WTC11 (cell line): ENCODE measurements around the gene WSCD2. TPM values are rescaled to one million over a fixed set of nuclear protein-coding genes. Genes with fewer than 3 reads are reported as not detected.
A peak's percentile ranks its signal among the peaks of the same experiment; 100 is the strongest.

Experiments used
- ATAC-seq: fragments of 200-7000 bp; cut with Tn5 transposase; 2 replicates; pipeline ENCODE4 v1.10.0; 2021; ENCODE audit warnings: mild to moderate bottlenecking, moderate library complexity
- CTCF ChIA-PET: fragments of 300-600 bp; sonication (Branson Sonifier 250); formaldehyde crosslinking; loops from one replicate; lab custom pipeline; 2021; ENCODE audit warnings: antibody characterized with exemption; lab: Charles Lee
- POLR2A ChIA-PET: fragments of 350-600 bp; sonication (Branson Sonifier 250); formaldehyde crosslinking; loops from one replicate; lab custom pipeline; 2021; ENCODE audit warnings: antibody characterized with exemption; lab: Charles Lee
- DNase-seq: peaks from one replicate; pipeline ENCODE4 v3.0.0; 2021; ENCODE audit warnings: low spot score
- H3K27ac Mint-ChIP-seq: 2 replicates; pipeline ENCODE4 v1.8.0; 2021; ENCODE audit warnings: mixed read lengths
- H3K27me3 Mint-ChIP-seq: 2 replicates; pipeline ENCODE4 v1.8.0; 2021; ENCODE audit warnings: low read depth, mild to moderate bottlenecking, moderate library complexity, mixed read lengths
- H3K36me3 Mint-ChIP-seq: 2 replicates; pipeline ENCODE4 v1.8.0; 2021; ENCODE audit warnings: mixed read lengths
- H3K4me1 Mint-ChIP-seq: 2 replicates; pipeline ENCODE4 v1.8.0; 2022; ENCODE audit warnings: mixed read lengths
- H3K4me3 Mint-ChIP-seq: 2 replicates; pipeline ENCODE4 v1.8.0; 2021; ENCODE audit warnings: mild to moderate bottlenecking, moderate library complexity, mixed read lengths
- H3K9me3 Mint-ChIP-seq: 2 replicates; pipeline ENCODE4 v1.8.0; 2021; ENCODE audit warnings: mixed read lengths
- CBFB ChIP-seq: sonication (generic); formaldehyde crosslinking; IDR thresholded peaks from 2 replicates; pipeline ENCODE4 v1.8.1; 2022; ENCODE audit warnings: mild to moderate bottlenecking, low read depth, missing genetic modification reagents
- ESRRA ChIP-seq: sonication (generic); formaldehyde crosslinking; IDR thresholded peaks from 2 replicates; pipeline ENCODE4 v1.8.1; 2022; ENCODE audit warnings: mild to moderate bottlenecking, missing genetic modification reagents, borderline replicate concordance
- FOXJ3 ChIP-seq: sonication (generic); formaldehyde crosslinking; IDR thresholded peaks from 2 replicates; pipeline ENCODE4 v1.9.0; 2021; ENCODE audit warnings: missing genetic modification reagents, mild to moderate bottlenecking, borderline replicate concordance
- GTF2I ChIP-seq: fragments of 250-450 bp; sonication (Bioruptor Pico); conservative IDR thresholded peaks from 2 replicates; pipeline ENCODE4 v1.4.0; 2021; ENCODE audit warnings: mild to moderate bottlenecking
- JAZF1 ChIP-seq: fragments of 250-450 bp; sonication (Bioruptor Pico); IDR thresholded peaks from 2 replicates; pipeline ENCODE4 v1.9.0; 2021; ENCODE audit warnings: moderate library complexity, mild to moderate bottlenecking, inconsistent platforms
- NR1H2 ChIP-seq: sonication (generic); formaldehyde crosslinking; IDR thresholded peaks from 2 replicates; pipeline ENCODE4 v1.9.0; 2021; ENCODE audit warnings: mild to moderate bottlenecking, moderate library complexity, missing genetic modification reagents
- RELA ChIP-seq: sonication (generic); formaldehyde crosslinking; IDR thresholded peaks from 2 replicates; pipeline ENCODE4 v1.8.1; 2022; ENCODE audit warnings: missing genetic modification reagents, mild to moderate bottlenecking, borderline replicate concordance
- ZNF121 ChIP-seq: sonication (generic); formaldehyde crosslinking; IDR thresholded peaks from 2 replicates; pipeline ENCODE4 v1.8.0; 2023; ENCODE audit warnings: missing genetic modification reagents
- ZNF219 ChIP-seq: sonication (generic); formaldehyde crosslinking; IDR thresholded peaks from 2 replicates; pipeline ENCODE4 v1.8.0; 2023; ENCODE audit warnings: missing genetic modification reagents, mild to moderate bottlenecking, borderline replicate concordance
- ZNF671 ChIP-seq: fragments of 250-450 bp; sonication (Bioruptor Pico); IDR thresholded peaks from 2 replicates; pipeline ENCODE4 v1.8.0; 2021; ENCODE audit warnings: mild to moderate bottlenecking
- total RNA-seq: library from RNA; stranded (reverse); gene quantifications from 3 replicates; pipeline ENCODE4 v1.2.3, GENCODE V29; 2021
- TF ChIP-seq, protein P1 (sequence below): fragments of 250-450 bp; sonication (Bioruptor Pico); IDR thresholded peaks from 2 replicates; pipeline ENCODE4 v1.9.0; 2021; ENCODE audit warnings: mild to moderate bottlenecking, borderline replicate concordance
- TF ChIP-seq, protein P2 (sequence below): sonication (generic); formaldehyde crosslinking; IDR thresholded peaks from 2 replicates; pipeline ENCODE4 v1.8.0; 2022; ENCODE audit warnings: mild to moderate bottlenecking, missing genetic modification reagents
- TF ChIP-seq, protein P3 (sequence below): sonication (generic); formaldehyde crosslinking; IDR thresholded peaks from 2 replicates; pipeline ENCODE4 v1.8.0; 2022; ENCODE audit warnings: mild to moderate bottlenecking, missing genetic modification reagents
- TF ChIP-seq, protein P4 (sequence below): fragments of 250-450 bp; sonication (Bioruptor Pico); IDR thresholded peaks from 2 replicates; pipeline ENCODE4 v1.9.0; 2021; ENCODE audit warnings: mild to moderate bottlenecking
- TF ChIP-seq, protein P5 (sequence below): sonication (generic); formaldehyde crosslinking; conservative IDR thresholded peaks from 2 replicates; pipeline ENCODE4 v1.8.1; 2022; ENCODE audit warnings: mild to moderate bottlenecking, missing genetic modification reagents
- TF ChIP-seq, protein P6 (sequence below): fragments of 200-600 bp; IDR thresholded peaks from 2 replicates; pipeline ENCODE4 v1.8.0; 2022; ENCODE audit warnings: antibody characterized with exemption
- TF ChIP-seq, protein P7 (sequence below): fragments of 250-450 bp; sonication (Bioruptor Pico); IDR thresholded peaks from 2 replicates; pipeline ENCODE4 v1.9.0; 2021; ENCODE audit warnings: moderate library complexity, mild to moderate bottlenecking, inconsistent platforms, borderline replicate concordance

The WSCD2 gene
- total RNA-seq, 1 experiment from 2014 or later = 1.1 TPM

DNA sequence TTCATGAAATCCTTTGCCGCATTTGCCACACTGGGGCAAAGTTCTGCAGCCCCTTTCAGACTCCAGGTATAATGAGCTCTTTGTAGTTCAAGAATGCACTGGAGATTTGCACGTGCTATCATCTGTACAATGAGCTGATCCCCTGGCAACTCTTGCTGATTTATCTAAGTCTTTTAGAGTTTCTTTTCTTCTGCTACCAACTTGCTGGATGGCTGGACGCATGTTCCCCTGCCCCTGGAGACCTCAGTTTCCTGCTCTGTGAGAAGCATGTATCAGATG is 106.8 kb downstream of the WSCD2 start (continued):
- TF ChIP-seq, protein P1, sequence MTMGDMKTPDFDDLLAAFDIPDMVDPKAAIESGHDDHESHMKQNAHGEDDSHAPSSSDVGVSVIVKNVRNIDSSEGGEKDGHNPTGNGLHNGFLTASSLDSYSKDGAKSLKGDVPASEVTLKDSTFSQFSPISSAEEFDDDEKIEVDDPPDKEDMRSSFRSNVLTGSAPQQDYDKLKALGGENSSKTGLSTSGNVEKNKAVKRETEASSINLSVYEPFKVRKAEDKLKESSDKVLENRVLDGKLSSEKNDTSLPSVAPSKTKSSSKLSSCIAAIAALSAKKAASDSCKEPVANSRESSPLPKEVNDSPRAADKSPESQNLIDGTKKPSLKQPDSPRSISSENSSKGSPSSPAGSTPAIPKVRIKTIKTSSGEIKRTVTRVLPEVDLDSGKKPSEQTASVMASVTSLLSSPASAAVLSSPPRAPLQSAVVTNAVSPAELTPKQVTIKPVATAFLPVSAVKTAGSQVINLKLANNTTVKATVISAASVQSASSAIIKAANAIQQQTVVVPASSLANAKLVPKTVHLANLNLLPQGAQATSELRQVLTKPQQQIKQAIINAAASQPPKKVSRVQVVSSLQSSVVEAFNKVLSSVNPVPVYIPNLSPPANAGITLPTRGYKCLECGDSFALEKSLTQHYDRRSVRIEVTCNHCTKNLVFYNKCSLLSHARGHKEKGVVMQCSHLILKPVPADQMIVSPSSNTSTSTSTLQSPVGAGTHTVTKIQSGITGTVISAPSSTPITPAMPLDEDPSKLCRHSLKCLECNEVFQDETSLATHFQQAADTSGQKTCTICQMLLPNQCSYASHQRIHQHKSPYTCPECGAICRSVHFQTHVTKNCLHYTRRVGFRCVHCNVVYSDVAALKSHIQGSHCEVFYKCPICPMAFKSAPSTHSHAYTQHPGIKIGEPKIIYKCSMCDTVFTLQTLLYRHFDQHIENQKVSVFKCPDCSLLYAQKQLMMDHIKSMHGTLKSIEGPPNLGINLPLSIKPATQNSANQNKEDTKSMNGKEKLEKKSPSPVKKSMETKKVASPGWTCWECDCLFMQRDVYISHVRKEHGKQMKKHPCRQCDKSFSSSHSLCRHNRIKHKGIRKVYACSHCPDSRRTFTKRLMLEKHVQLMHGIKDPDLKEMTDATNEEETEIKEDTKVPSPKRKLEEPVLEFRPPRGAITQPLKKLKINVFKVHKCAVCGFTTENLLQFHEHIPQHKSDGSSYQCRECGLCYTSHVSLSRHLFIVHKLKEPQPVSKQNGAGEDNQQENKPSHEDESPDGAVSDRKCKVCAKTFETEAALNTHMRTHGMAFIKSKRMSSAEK (CRISPR knock-in tag) = no peak
- TF ChIP-seq JAZF1 = no peak
- no peak for TF ChIP-seq NR1H2 (CRISPR knock-in tag)
- TF ChIP-seq, protein P2, sequence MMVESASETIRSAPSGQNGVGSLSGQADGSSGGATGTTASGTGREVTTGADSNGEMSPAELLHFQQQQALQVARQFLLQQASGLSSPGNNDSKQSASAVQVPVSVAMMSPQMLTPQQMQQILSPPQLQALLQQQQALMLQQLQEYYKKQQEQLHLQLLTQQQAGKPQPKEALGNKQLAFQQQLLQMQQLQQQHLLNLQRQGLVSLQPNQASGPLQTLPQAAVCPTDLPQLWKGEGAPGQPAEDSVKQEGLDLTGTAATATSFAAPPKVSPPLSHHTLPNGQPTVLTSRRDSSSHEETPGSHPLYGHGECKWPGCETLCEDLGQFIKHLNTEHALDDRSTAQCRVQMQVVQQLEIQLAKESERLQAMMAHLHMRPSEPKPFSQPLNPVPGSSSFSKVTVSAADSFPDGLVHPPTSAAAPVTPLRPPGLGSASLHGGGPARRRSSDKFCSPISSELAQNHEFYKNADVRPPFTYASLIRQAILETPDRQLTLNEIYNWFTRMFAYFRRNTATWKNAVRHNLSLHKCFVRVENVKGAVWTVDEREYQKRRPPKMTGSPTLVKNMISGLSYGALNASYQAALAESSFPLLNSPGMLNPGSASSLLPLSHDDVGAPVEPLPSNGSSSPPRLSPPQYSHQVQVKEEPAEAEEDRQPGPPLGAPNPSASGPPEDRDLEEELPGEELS (CRISPR knock-in tag) = no peak

DNA sequence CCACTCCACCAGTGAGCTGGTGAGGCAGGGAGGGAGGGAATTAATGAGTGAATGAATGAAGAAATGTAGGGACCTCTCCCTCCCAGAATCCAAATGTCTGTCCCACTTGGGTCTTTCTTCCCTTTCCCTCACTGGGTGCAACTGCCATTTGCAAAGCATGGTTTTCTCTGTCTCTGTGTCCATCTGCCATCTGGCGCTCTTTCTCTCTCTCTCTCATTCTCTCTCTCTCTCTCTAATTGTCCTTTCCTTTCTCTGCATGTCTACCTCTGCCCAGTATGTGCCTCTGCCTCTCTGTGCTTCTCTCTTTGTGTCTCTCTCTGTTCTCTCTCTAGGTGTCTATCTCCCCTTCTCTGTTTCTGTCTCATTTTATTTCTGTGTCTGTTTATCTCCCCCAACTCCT is 107.3 kb downstream of the WSCD2 start:
- TF ChIP-seq, protein P3, sequence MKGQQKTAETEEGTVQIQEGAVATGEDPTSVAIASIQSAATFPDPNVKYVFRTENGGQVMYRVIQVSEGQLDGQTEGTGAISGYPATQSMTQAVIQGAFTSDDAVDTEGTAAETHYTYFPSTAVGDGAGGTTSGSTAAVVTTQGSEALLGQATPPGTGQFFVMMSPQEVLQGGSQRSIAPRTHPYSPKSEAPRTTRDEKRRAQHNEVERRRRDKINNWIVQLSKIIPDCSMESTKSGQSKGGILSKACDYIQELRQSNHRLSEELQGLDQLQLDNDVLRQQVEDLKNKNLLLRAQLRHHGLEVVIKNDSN (CRISPR knock-in tag) = no peak
- TF ChIP-seq RELA (CRISPR knock-in tag) (no peak), ZNF219 (CRISPR knock-in tag) (no peak), ESRRA (CRISPR knock-in tag) (no peak), FOXJ3 (CRISPR knock-in tag) (no peak), GTF2I (no peak), CBFB (no peak), ZNF671 (CRISPR knock-in tag) (no peak)
- TF ChIP-seq, protein P4, sequence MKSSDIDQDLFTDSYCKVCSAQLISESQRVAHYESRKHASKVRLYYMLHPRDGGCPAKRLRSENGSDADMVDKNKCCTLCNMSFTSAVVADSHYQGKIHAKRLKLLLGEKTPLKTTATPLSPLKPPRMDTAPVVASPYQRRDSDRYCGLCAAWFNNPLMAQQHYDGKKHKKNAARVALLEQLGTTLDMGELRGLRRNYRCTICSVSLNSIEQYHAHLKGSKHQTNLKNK (CRISPR knock-in tag) = no peak
- TF ChIP-seq, protein P5, sequence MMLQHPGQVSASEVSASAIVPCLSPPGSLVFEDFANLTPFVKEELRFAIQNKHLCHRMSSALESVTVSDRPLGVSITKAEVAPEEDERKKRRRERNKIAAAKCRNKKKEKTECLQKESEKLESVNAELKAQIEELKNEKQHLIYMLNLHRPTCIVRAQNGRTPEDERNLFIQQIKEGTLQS (CRISPR knock-in tag) = no peak
- CTCF ChIA-PET = interaction anchor here (0.8 to 4.8 kb wide), 29 partner anchors 11 to 324 kb away, joined by 3 to 26 read pairs (median 6); partner anchors contain the start of genes CMKLR1 and WSCD2
- ATAC-seq (no peak), DNase-seq (no peak)
- H3K27me3 Mint-ChIP-seq = no peaks in the 10 kb centered on the region; the same call in 1 of the 2 replicates
- H3K4me1 Mint-ChIP-seq = peaks cover 27% of the 10 kb centered on the region
- no peak overlapping the region for H3K4me3 Mint-ChIP-seq
- peak overlapping the region; percentile 10; the same call in 1 of the 2 replicates for H3K27ac Mint-ChIP-seq
- POLR2A ChIA-PET = no interaction called here
- H3K9me3 Mint-ChIP-seq = peaks cover 12% of the 10 kb centered on the region
- peaks cover 12% of the 10 kb centered on the region for H3K36me3 Mint-ChIP-seq

DNA sequence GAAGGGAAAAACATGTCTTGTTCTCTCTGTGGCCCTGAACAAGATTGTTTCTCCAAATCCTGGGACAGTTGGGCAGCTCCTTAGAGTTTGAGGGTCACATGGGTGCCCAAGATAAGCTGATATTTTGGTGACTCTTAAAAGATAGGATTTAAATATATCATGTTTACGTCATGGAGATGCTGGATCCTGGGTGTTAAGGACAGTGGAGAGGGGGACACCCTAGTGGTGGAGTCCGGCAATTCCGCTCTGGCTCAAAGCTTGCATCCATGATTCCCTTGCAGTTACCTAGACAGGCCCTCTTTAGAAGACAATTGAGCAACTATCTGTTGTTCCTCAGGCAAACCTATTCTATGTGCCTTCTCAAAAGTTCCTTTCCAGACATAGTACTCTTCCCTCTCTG is 108.2 kb downstream of the WSCD2 start:
- peaks cover 12% of the 10 kb centered on the region for H3K9me3 Mint-ChIP-seq
- peak; percentile 40; the same call in 1 of the 2 replicates for ATAC-seq
- ChIA-PET CTCF (interaction anchor here (0.6 to 4.8 kb wide), 32 partner anchors 8 to 247 kb away, joined by 3 to 26 read pairs (median 4); partner anchors contain the start of genes CMKLR1 and WSCD2), POLR2A (no interaction called here)
- no peak overlapping the region for H3K4me3 Mint-ChIP-seq
- peak; percentile 46 for DNase-seq
- 0 out of 2 replicates have a peak, but pooled peaks have one; percentile 40 for TF ChIP-seq ZNF121
- TF ChIP-seq, protein P6, sequence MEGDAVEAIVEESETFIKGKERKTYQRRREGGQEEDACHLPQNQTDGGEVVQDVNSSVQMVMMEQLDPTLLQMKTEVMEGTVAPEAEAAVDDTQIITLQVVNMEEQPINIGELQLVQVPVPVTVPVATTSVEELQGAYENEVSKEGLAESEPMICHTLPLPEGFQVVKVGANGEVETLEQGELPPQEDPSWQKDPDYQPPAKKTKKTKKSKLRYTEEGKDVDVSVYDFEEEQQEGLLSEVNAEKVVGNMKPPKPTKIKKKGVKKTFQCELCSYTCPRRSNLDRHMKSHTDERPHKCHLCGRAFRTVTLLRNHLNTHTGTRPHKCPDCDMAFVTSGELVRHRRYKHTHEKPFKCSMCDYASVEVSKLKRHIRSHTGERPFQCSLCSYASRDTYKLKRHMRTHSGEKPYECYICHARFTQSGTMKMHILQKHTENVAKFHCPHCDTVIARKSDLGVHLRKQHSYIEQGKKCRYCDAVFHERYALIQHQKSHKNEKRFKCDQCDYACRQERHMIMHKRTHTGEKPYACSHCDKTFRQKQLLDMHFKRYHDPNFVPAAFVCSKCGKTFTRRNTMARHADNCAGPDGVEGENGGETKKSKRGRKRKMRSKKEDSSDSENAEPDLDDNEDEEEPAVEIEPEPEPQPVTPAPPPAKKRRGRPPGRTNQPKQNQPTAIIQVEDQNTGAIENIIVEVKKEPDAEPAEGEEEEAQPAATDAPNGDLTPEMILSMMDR = peak; percentile 32; the same call in 1 of the 2 replicates
- TF ChIP-seq, protein P7, sequence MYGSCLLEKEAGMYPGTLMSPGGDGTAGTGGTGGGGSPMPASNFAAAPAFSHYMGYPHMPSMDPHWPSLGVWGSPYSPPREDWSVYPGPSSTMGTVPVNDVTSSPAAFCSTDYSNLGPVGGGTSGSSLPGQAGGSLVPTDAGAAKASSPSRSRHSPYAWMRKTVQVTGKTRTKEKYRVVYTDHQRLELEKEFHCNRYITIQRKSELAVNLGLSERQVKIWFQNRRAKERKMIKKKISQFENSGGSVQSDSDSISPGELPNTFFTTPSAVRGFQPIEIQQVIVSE (CRISPR knock-in tag) = no peak
- TF ChIP-seq, all 79 proteins: peak for 2
- no peak overlapping the region for H3K27ac Mint-ChIP-seq
- H3K36me3 Mint-ChIP-seq = peaks cover 12% of the 10 kb centered on the region
- H3K4me1 Mint-ChIP-seq = peaks cover 31% of the 10 kb centered on the region
- no peaks in the 10 kb centered on the region; the same call in 1 of the 2 replicates for H3K27me3 Mint-ChIP-seq
